ENCODE measurements around the gene OTOR. TPM values are rescaled to one million over a fixed set of nuclear protein-coding genes. Genes with fewer than 3 reads are reported as not detected.

The OTOR gene
- total RNA-seq, 4 donors from 2014 or later, result not detected

DNA sequence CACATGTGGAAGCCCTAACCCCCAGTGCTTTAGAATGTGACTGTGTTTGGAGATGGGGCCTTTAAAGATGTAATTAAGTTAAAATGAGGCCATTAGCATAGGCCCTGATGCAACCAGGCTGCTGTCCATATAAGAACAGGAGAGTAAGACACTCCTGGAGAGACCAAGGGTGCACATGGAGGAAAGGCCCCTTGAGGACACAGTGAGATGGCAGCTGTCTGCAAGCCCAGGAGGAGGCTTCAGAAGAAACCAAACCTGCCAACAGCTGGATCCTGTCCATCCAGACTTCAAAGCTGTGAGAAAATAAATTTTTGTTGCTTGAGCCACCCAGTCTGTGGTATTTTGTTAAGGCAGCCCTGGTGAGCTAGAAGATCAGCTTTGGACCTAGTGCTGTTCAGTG lies 35.1 kb upstream of the OTOR start:
- no peak for DNase-seq (ENCODE audit: low spot score in 2 of 2)
- peaks cover 18% of the 10 kb centered on the region for H3K27me3 ChIP-seq
- H3K36me3 ChIP-seq, result no peaks in the 10 kb centered on the region
- H3K9me3 ChIP-seq, result no peaks in the 10 kb centered on the region
- H3K4me1 ChIP-seq, result no peaks in the 10 kb centered on the region
- no peak overlapping the region for H3K27ac ChIP-seq
- TF ChIP-seq POLR2A (IDR thresholded peaks at IDR 0.05) (no peak), EP300 (IDR thresholded peaks at IDR 0.05) (no peak), POLR2AphosphoS5 (IDR thresholded peaks at IDR 0.05) (no peak)
- TF ChIP-seq, protein P1, sequence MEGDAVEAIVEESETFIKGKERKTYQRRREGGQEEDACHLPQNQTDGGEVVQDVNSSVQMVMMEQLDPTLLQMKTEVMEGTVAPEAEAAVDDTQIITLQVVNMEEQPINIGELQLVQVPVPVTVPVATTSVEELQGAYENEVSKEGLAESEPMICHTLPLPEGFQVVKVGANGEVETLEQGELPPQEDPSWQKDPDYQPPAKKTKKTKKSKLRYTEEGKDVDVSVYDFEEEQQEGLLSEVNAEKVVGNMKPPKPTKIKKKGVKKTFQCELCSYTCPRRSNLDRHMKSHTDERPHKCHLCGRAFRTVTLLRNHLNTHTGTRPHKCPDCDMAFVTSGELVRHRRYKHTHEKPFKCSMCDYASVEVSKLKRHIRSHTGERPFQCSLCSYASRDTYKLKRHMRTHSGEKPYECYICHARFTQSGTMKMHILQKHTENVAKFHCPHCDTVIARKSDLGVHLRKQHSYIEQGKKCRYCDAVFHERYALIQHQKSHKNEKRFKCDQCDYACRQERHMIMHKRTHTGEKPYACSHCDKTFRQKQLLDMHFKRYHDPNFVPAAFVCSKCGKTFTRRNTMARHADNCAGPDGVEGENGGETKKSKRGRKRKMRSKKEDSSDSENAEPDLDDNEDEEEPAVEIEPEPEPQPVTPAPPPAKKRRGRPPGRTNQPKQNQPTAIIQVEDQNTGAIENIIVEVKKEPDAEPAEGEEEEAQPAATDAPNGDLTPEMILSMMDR (IDR thresholded peaks at IDR 0.05), result no peak
- no peak overlapping the region for H3K4me3 ChIP-seq

DNA sequence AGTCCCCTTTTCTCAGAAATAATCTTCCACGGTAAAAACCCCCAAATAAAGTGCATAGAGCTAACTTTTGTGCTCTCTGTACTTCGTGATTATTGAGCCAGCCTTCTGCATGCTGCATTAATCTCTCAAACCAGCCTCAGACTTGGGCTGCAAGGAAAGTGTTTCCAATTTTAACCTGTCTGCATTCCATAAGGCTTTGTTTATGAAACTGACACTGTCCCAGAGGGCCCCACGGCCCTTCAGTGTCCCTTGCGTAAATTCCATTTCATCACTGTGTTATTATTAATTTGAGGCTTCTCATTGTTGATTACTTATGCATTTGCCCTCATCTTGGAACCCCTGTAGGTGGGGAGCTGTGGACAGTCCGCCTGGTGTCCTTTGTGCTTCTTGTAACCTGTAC lies 33.9 kb upstream of the OTOR start:
- Histone ChIP-seq H3K27ac (no peak overlapping the region), H3K9me3 (no peaks in the 10 kb centered on the region), H3K36me3 (no peaks in the 10 kb centered on the region), H3K27me3 (peaks cover 28% of the 10 kb centered on the region), H3K4me3 (no peak overlapping the region), H3K4me1 (no peaks in the 10 kb centered on the region)
- no peak for DNase-seq (ENCODE audit: low spot score in 2 of 2)
- 82% methylated on average over 5 of the region's 5 CpGs for WGBS
- TF ChIP-seq POLR2AphosphoS5 (IDR thresholded peaks at IDR 0.05) (no peak), POLR2A (IDR thresholded peaks at IDR 0.05) (no peak), EP300 (IDR thresholded peaks at IDR 0.05) (no peak)
- TF ChIP-seq, protein P1 (IDR thresholded peaks at IDR 0.05), result no peak

DNA sequence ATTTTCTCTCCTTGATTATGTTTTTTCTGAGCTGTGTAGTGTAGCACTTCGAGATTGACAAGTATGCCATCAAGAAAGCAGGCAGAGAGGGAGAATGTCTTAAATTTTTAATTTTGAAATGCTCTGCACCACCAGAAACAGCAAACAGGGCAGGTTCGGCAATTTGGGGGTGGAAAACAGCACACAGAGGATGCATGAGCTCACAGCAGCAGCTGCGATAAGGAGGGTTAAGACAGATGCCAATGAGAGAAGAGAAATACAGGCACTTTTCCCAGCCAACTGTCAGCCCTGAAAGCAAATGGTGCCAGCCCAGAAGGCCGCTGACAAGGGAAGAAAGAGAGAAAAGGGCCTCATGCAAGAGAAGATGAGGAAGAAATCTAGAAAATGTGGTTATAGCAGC lies 33.4 kb upstream of the OTOR start:
- Histone ChIP-seq H3K4me1 (no peaks in the 10 kb centered on the region), H3K36me3 (no peaks in the 10 kb centered on the region), H3K27ac (no peak overlapping the region), H3K9me3 (no peaks in the 10 kb centered on the region), H3K4me3 (no peak overlapping the region), H3K27me3 (peaks cover 28% of the 10 kb centered on the region)
- TF ChIP-seq POLR2A (IDR thresholded peaks at IDR 0.05) (no peak), POLR2AphosphoS5 (IDR thresholded peaks at IDR 0.05) (no peak)
- TF ChIP-seq, protein P1 (IDR thresholded peaks at IDR 0.05), result no peak
- WGBS, result 79% methylated on average over 4 of the region's 4 CpGs
- no peak for DNase-seq (ENCODE audit: low spot score in 2 of 2)

- H3K36me3 ChIP-seq, result no peaks in the 10 kb centered on the region
- no peak overlapping the region for H3K4me3 ChIP-seq
- WGBS, result 69% methylated on average over 1 of the region's 1 CpG
- H3K27ac ChIP-seq, result no peak overlapping the region
- peaks cover 56% of the 10 kb centered on the region for H3K27me3 ChIP-seq
- H3K9me3 ChIP-seq, result no peaks in the 10 kb centered on the region
- no peaks in the 10 kb centered on the region for H3K4me1 ChIP-seq
- TF ChIP-seq POLR2AphosphoS5 (IDR thresholded peaks at IDR 0.05), result no peak
- TF ChIP-seq POLR2A (IDR thresholded peaks at IDR 0.05), result no peak
- TF ChIP-seq, protein P1 (IDR thresholded peaks at IDR 0.05), result no peak
- no peak for TF ChIP-seq EP300 (IDR thresholded peaks at IDR 0.05)
- DNase-seq (ENCODE audit: low spot score in 2 of 2), result no peak
These were observed 28.7 kb upstream of the OTOR start for GRCh38 chr20:16719421-16719820.

DNA sequence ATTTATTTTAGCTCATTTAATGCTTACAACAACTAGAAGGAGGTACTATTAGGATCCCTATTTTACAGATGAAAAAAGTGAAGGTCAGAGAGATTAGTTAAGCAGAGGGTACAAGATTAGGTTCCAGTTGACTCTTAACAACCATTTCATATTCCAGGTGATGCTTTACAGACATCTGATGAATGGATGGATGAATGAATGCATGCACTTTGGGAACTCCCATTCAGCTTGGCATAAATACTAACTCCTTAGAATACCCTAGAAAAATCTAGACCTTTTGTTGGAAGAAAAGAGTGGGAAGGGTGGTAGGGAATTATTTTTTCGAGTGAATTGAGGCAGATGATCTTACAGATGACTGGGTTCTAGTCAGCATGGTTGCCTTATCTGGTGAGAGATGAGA lies 19.1 kb upstream of the OTOR start:
- peaks cover 6% of the 10 kb centered on the region for H3K9me3 ChIP-seq
- H3K27ac ChIP-seq, result no peak overlapping the region
- WGBS, result 94% methylated on average over 1 of the region's 1 CpG
- H3K27me3 ChIP-seq, result peaks cover 43% of the 10 kb centered on the region
- TF ChIP-seq POLR2A (IDR thresholded peaks at IDR 0.05) (no peak), POLR2AphosphoS5 (IDR thresholded peaks at IDR 0.05) (no peak), EP300 (IDR thresholded peaks at IDR 0.05) (no peak)
- TF ChIP-seq, protein P1 (IDR thresholded peaks at IDR 0.05), result no peak
- H3K4me3 ChIP-seq, result peak overlapping the region; percentile 89
- peaks cover 25% of the 10 kb centered on the region for H3K4me1 ChIP-seq
- peaks cover 12% of the 10 kb centered on the region for H3K36me3 ChIP-seq
- no peak for DNase-seq (ENCODE audit: low spot score in 2 of 2)
